Measurements from ENCODE around the gene ATP6V0A1.

DNA sequence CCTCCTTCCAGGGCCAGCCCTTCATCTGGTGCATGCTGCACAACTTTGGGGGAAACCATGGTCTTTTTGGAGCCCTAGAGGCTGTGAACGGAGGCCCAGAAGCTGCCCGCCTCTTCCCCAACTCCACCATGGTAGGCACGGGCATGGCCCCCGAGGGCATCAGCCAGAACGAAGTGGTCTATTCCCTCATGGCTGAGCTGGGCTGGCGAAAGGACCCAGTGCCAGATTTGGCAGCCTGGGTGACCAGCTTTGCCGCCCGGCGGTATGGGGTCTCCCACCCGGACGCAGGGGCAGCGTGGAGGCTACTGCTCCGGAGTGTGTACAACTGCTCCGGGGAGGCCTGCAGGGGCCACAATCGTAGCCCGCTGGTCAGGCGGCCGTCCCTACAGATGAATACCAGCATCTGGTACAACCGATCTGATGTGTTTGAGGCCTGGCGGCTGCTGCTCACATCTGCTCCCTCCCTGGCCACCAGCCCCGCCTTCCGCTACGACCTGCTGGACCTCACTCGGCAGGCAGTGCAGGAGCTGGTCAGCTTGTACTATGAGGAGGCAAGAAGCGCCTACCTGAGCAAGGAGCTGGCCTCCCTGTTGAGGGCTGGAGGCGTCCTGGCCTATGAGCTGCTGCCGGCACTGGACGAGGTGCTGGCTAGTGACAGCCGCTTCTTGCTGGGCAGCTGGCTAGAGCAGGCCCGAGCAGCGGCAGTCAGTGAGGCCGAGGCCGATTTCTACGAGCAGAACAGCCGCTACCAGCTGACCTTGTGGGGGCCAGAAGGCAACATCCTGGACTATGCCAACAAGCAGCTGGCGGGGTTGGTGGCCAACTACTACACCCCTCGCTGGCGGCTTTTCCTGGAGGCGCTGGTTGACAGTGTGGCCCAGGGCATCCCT lies 84.8 kb downstream of the ATP6V0A1 start:
- no peak for TF ChIP-seq CTCF (IDR thresholded peaks at IDR 0.05; ENCODE audit: insufficient read depth, low read length)
- TF ChIP-seq POLR2AphosphoS5 (IDR thresholded peaks at IDR 0.05; ENCODE audit: low read depth): no peak
